Measurements from ENCODE around the gene MEF2C.
A peak's percentile ranks its signal among the peaks of the same experiment; 100 is the strongest.
"Not testable (repeated sequence)": the region's sequence is repeated elsewhere in the genome, so short reads cannot be mapped to it uniquely, and the experiment has no call there.

The MEF2C gene

GRCh38 chr5:88798933-88799332, 84.1 kb downstream of the MEF2C start:
- not testable (repeated sequence) for DNase-seq

- DNase-seq, result not testable (repeated sequence)
These were observed 89.2 kb downstream of the MEF2C start for GRCh38 chr5:88793797-88794196.

- DNase-seq, result no peak
These were observed 90.7 kb downstream of the MEF2C start for GRCh38 chr5:88792144-88792840.

- peak; percentile 13 for DNase-seq
These were observed 95.1 kb downstream of the MEF2C start for GRCh38 chr5:88787856-88788255.

GRCh38 chr5:88786789-88787188, 96.2 kb downstream of the MEF2C start:
- DNase-seq, result no peak

GRCh38 chr5:88785746-88786565, 97.0 kb downstream of the MEF2C start:
- peak; percentile 91 for DNase-seq

GRCh38 chr5:88782571-88782970, 100.4 kb downstream of the MEF2C start:
- DNase-seq, result no peak

GRCh38 chr5:88780736-88781135, 102.2 kb downstream of the MEF2C start:
- no peak for DNase-seq

GRCh38 chr5:88778736-88779135, 104.2 kb downstream of the MEF2C start:
- no peak for DNase-seq

- no peak for DNase-seq
These were observed 106.3 kb downstream of the MEF2C start for GRCh38 chr5:88776692-88777091.

- DNase-seq, result no peak
These were observed 110.2 kb downstream of the MEF2C start for GRCh38 chr5:88772831-88773230.

GRCh38 chr5:88772047-88772446, 110.9 kb downstream of the MEF2C start:
- no peak for DNase-seq

- no peak for DNase-seq
These were observed 112.4 kb downstream of the MEF2C start for GRCh38 chr5:88770276-88771257.

GRCh38 chr5:88769165-88769564, 113.8 kb downstream of the MEF2C start:
- DNase-seq, result no peak

- no peak for DNase-seq
These were observed 114.6 kb downstream of the MEF2C start for GRCh38 chr5:88768411-88768810.

- DNase-seq, result no peak
These were observed 117.2 kb downstream of the MEF2C start for GRCh38 chr5:88765798-88766197.

- DNase-seq, result no peak
These were observed 117.8 kb downstream of the MEF2C start for GRCh38 chr5:88765171-88765570.

GRCh38 chr5:88761939-88762338, 121.0 kb downstream of the MEF2C start:
- DNase-seq, result no peak

GRCh38 chr5:88761269-88761850, 121.6 kb downstream of the MEF2C start:
- no peak for DNase-seq

GRCh38 chr5:88760527-88760926, 122.5 kb downstream of the MEF2C start:
- no peak for DNase-seq

- no peak for DNase-seq
These were observed 124.4 kb downstream of the MEF2C start for GRCh38 chr5:88758591-88758990.

- DNase-seq, result no peak
These were observed 124.8 kb downstream of the MEF2C start for GRCh38 chr5:88758184-88758583.

GRCh38 chr5:88756953-88757352, 126.0 kb downstream of the MEF2C start:
- no peak for DNase-seq
